GM21360 (cell line): Measurements from ENCODE around the gene PLXND1.

Experiments
- ATAC-seq: cut with Tn5 transposase; IDR thresholded peaks from one replicate; pipeline ENCODE4 v1.9.1; 2021; ENCODE audit warnings: mild to moderate bottlenecking, moderate library complexity; ENCODE audit not compliant: unreplicated experiment

Gene PLXND1

DNA sequence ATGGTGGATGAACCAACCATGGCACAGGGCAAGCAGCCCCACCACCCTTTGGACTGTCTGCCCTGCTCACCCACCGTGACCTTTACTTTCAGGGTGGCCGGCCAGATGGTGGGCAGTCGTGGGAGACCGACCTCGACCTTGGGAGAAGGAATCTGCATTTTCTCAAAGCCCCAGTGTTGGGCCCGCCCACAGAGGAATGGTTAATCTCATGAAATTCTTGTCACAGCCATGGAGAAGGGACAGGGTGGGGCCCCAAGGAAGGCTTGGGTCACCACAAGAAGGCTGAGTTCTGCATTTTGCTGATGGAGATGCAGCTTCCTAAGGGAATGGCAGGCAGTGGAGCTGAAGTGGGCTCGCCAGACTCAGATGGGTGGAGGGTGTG, 2.9 kb downstream of the PLXND1 start:
- ATAC-seq: no peak

DNA sequence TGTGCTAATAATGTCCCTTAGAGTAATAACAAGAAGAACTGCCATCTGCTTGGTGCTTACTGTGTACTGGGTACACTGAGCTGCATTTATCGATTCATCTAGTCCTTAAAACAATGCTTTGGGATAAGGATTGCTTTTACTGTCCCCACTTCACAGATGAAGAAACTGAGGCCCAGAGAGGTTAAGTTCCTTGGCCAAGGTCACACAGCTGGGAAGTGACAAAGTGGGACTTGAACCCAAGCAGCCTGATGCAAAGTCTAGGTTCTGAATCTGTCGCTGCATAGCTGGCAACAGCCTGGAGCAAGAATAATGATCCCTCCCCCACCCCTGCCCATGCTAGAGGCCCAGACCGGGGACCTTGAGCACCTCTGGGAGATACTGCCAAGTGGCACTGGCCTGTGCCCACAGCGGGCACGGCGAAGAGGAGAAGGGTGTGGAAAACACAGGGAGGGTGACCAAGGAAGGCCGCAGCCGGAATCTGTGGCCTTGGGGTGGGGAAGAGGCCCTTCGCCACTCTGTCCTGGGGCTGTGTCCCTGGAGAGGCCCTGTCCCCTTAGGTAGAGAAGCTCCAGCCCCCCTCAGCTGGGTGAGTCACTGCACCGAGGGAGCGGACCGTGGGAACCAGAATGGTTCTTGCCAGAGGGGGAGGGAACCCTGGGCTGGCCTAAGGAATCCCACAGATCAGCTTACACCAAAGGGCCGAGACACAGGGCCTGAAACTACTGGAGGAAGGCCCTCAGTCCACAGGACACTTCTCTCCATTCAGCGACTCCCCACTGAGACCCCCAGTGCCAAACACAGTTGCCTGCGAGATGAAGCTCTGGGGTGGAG, 3.5 kb downstream of the PLXND1 start:
- ATAC-seq: no peak

DNA sequence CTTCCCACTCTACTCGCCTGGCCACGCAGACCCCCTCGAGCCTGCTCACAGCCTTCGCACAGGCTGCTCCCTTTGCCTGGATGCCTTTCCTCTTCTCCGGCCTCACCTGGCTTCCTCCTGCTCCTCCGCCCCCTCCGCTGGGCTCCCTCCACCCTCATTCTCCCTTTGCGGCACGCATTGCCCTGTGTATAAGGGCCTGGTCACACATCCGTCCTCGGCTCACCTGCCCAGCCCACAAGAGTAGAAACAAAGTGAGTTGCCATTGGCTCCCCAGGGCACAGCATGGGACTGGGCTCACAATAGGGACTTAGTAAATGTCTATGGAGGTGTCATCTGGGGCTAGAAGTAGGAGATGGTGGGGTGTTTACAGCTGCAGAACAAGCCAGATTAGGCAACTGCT, 4.2 kb downstream of the PLXND1 start:
- no peak for ATAC-seq

DNA sequence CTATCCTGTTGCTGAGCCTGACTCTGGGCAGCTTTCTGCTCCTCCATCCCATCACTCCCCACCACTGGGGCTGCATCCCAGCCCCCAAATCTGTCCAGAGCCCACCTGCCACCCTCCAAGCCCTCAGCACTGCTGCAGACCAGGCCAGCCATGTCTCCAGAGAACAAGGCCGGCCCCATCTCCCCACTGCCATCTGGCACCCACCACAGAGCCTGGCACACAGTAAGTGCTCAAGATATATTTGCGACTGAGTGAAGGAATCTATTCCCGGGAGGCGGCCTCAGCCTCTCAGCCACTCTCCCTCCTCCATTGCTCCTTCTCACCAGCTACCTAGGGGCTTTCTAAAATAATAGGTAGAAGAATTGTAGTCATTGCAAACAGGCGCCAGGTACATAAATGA, 4.8 kb downstream of the PLXND1 start:
- no peak for ATAC-seq

DNA sequence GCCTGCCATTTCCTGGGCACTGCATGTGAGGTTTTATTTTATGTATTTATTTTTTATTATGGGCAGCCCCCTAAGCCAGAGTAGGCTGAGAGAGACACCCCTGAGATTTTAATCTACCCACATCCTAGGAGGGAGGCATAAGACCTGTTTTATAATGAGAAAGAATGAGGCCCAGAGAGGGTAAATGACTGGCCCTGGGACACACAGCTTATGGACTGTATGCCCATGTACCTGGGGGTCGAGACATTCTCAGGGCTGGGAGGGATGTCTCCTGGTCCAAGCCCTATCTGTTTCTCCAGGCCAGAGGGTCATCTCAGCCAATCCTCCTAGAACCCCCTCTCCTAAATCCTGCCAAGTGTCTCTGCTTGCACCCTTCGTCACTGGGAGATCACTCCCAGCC, 6.1 kb downstream of the PLXND1 start:
- no peak for ATAC-seq

DNA sequence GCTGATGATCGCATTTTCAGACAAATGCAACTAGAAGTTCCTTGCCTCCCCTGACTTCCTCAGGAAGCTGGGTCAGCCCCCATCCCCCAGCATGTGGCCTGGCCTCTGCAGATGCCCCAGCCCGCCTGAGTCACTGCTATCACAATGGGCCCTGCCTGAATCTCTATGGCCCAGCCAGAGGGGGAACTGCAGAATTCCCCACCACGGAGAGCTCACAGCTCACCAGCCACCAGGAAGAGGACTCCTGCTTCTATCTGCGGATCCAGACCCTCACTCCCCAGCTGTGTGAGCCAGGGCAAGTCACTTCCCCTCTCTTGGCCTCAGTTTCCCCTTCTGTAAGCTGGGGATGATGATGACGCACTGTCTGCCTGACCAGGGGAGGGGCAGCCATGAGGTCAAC, 6.9 kb downstream of the PLXND1 start:
- ATAC-seq: no peak

DNA sequence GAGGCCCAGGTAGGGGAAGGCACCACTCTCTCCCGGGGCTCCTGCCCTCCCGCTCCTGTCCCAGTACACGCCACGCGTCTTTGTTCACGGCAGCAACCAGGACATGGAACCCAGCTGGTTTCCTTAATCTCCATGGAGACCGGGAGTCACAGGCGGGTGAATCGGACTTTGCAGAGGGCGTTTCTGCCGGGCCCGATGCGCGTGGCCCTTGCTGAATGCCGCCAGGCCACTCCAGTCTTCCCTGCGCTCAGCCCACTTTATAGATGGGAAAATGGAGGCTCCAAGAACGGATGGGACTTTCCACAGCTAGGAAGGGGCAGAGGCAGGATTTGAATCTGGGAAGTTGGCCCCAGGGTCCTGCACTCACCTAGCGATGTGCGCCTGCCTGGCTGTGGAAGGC, 7.4 kb downstream of the PLXND1 start:
- no peak for ATAC-seq

DNA sequence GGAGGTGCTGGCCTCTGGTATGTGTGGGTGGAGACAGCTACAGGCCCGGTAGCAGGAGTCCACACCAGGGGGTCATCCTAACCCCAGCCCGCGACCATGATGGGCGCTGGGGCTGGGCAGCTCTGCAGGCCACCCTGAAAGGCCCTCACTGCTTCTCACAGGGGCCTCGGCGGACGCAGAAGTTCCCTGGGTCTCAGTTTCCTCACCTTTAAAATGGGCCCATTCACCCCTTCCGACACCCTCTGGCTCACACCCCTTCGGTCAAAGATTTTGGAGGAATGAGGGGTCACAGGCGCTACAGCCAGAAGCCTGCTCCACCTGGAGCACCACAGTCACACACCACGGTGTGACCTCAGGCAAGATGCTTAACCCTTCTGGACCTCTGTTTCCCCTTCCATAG, 8.0 kb downstream of the PLXND1 start:
- ATAC-seq: no peak

DNA sequence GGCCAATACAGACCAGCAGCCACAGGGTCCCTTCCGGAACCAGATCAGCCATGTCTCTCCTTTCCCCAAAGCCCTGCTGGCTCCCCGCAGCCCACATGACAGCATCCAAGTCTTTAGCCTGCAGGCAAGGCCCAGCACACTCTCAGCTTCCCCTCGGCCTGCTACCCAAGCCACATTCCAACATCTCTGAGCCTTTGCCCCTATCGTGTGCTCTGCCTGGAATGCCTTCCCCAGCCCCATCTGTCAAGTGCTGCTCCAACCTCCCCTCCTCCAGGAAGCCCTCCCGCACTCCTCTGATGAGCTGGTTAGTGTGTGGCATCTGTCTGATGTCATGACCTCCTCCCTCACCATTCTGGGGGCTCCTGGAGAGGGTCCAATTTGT, 8.5 kb downstream of the PLXND1 start:
- ATAC-seq: no peak

DNA sequence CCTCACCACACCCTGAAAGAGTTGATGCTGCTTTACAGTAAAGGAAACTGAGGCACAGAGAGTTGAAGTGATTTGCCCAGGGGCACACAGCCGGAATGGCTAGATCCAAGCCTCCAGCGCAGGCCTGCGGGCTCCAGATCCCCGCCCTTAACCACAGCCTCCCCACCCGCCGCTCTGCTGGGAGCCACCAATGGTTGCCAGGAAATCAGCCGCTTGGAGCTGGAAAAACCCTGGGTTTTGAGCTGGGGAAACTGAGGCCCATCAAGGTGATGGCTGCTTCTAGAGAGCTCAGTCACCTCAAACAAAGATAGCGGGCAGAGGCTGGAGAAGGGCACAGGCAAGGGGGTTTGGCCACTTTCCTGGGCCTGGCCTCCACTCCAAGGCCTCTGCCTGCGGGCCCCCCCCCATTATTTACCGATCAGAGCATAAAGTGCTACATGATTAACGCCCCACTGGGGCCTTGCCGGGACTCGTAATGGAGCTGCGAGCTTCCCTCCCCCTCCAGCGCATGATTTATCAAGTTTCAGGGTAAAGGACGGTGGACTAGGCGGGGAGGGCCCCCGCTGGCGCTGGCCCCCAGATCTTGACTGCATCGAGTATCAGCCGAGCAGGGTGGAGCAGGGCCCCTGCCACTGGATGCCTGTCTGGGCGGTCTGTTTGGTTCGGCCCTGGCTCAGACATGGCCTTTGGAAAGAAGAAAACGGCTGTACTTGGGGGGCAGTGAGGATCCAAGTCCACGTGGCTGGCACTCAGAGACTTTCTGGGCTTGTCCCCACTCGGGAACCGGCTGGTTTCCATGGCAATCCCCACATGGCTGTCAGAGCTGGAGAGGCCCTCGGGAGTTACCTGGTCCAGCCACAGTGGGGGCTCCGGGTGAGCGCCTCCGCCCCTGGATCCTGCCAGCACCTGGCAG, 9.1 kb downstream of the PLXND1 start:
- no peak for ATAC-seq

DNA sequence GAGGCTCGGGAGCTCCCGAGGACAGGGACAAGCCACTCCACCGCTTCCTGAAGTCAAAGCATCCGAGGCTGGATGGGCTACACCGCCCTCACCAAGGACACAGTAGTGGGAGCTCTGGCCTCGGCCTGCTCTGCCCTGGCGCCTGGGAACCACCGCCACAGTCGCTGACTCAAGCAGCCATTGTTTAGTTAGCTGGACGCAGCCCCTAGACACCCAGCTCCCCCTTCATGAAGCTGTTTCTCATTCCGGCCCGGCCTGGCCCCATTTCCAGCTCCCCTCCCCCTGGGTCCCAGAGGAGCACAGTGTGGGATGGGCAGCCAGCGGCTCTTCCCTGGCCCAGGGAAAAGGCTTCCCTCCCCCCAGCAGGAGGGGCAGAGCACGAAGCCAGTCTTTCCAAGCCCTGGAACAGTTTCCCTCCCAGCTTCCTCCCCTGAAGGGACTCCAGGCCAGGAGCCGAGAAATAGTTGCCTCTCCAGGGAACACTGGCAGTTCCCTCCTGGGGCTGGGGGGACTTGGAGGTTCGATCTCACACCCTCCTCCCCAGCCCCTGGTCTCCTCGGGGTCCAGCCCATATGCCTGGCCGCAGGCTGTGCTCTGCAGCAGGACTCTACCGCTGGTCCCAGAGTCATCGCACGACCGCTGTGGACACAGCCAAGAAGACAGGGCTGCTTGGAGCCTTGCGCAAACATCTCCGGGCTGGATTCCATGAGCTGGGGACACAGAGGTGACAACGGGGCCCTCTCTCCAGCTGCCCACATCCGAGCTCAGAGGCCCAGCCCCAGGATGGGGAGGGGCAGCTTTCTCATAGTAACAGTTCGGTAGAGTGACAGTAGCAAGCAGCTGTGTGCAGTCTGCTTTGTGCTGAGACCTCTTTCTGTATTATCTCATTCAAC, 10.0 kb downstream of the PLXND1 start:
- no peak for ATAC-seq

DNA sequence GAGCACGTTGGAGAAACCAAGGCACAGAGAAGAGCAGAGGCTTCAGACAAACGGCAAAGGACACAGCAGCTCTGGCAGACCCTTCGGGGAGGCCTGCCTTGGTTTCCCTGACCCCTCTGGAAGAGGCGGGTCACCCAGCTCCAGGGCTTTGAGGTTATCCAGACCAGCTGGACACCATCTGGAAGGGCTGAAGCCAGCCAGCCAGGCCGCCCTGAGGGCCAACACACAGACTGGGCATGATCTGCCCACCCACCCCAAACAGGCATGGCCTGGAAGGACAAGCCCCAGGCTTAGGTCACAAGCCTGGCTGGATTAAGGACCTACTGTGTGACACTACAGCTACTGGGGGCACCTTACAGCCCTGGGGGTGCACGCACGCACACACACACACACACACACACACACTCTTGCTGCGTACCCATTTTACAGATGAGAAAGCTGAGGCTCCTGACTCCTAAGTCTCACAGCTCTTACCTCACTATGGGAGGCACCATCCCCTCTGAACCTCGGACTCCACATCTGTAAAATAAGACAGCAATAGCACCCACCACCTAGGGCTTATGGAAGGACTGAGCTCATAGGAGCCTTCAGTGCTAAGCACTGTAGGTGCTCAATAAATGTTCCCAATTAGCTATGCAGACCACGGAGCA, 10.8 kb downstream of the PLXND1 start:
- ATAC-seq: no peak

DNA sequence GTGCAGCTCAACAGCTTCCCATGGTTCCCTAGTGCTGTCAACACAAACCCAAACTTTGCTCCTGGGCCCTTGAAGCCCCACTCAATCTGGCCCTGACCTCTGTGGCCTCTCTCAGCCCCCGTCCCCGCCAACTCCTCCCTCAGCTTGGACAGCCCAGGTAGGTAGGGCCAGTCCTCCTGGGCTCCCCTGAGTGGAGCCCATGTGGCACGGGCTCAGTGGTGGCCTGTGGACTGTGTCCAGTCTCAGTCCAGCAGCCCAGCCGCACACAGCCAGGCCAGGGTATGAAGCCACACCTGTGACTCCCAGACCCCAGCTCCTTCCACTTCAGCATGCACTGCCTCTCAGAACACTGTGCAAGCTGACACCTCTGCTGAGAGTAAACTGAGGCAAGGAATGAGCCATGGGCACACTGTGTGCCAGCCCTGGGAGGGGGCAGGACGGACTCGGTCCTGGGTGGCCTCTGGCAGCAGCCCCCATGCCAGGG, 11.5 kb downstream of the PLXND1 start:
- ATAC-seq: no peak

DNA sequence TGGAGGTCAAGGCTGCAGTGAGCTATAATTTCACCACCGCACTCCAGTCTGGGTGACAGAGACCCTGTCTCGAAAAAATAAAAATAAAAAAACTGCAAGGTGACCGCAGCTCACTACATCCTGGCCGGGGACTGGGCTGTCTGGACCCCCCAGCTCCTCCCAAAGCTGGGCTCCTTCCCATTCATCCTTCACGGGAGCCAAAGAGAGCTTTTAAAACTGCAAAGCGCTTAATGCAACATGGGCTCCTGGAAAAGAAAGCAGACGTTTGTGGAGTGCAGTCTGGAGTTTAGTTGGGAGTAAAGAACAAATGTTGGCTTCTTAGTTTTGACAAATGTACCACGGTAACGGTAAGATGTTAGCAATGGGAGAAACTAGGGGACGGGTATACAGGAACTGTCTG, 12.1 kb downstream of the PLXND1 start:
- ATAC-seq: no peak

DNA sequence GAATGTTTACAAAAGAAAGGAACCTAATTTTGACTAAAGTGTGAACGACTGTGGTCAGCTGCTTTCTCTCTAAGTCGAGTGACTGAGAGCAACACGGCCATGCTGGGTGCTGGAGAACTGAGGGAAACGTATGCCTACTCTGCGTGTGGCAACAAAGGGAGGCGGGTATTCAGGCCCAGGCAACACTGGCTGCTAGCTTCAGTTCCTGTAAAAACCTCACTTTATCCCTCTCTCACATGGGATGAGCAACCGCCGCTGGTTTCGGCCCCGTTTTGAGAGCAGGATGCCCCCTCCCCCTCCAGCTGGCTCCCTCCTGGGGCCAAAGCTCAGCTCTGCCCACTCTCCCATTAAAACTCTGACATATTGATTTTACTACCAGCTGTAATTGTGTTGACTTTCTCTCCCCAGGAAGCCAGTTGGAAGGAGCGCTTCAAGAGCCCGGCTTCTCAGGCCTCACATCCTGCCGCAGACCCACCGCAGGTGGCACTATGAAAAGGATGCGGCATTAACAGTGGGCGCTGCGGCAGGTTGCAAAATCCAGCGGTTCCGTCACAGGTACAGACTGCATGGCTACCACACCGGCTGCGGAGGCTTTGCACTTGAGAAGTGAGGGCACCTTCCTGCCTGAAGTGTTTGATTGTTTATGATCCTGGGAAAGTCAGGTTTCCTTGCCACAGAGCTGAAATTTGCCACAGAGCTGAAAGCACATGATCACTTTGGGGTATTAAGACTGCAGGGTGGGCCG, 12.7 kb downstream of the PLXND1 start:
- ATAC-seq: no peak

DNA sequence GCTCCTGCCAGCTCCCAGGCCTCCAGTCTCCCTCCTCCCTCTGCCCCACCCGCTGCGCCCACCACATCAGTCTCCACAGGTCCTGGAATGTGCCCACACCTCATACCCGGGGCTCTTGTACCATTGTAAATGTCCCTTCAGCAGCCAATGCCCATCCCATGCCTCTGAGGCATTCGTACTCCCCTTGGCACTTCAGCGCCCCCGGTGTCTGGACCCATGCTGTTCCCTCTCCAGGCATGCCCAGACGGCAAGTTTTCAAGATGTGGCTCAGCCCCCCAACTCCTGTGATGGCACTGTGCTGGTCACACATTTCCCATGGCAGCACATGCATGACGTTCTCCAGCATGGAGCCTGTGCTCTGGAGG, 13.3 kb downstream of the PLXND1 start:
- ATAC-seq: no peak

DNA sequence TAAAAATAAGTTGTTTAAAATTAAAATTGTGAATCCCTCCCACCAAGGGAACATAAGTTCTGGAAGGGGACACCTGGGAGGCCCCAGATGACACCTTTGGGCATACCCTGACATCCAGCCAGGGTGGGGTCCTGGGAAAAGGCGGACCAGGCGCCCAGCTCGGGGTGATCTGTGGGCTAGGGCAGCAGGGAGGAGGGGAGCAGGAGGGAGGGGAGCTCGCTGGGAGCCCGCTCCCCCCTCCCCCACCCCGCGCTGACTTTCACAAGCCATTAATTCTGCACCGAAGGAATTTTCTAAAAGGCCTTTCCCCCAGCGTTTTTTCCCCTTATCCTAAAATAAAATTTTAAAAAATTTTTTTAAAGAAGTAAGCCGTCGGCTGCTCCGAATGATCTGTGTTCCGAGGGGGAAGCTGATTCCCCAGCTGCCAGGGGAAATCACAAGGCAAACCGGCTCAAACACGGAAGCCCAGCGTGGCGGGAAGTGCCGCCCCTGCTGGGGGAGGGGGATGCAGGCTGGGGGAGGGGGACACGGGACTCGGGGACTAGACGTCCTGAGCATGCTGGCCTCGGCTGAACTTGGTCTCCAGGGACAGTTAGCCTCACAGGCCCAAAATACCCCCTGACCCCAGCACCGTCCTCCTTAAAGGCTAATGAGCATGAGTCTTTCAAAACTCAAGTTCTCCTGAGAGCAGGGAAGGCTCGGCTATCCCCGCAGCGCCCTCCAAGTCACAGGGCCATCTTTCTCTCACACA, 13.9 kb downstream of the PLXND1 start:
- no peak for ATAC-seq

DNA sequence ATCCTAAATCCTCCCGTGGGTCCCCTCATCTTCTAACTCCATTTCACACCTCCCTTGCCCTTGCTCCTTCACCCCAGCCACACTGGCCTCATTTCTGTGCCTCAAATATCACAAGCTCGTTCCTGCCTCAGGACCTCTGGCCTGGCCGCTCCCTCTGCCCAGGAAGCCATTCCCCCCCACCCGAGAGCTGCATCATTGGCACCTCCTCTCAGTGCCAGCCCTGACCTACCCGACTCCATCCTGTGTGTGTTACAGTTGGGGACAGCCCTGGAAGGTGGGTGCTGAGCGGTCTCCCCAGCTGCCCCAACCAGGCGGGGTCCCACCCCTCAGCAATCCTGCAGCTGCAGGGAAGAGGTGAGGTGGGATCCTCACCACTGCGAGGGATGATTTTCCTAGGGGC, 14.5 kb downstream of the PLXND1 start:
- ATAC-seq: no peak

DNA sequence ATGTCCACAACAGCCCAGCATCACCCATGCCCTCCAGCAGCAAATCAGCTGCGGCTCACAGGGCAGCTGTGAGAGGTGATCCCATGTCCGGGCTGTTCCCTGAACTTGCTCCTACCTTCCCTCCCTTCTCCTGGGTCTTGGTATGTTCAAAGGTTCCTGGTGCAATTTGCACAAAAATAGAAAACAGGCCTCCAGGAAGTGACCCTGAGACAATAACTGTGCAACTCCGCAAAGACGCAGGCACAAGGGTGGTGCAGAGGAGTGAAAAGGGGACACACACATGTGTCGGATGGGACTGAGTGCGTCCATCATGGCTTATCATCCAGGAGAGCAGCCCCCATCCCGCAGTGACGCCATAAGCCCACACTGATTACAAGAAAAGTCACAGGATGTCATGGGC, 16.3 kb downstream of the PLXND1 start:
- no peak for ATAC-seq
